Measurements from ENCODE around the gene BBX.

Gene BBX

GRCh38 chr3:107848351-107848915, 325.7 kb downstream of the BBX start:
- DNase-seq, result no peak

GRCh38 chr3:107850681-107851080, 327.9 kb downstream of the BBX start:
- no peak for DNase-seq

GRCh38 chr3:107853821-107854220, 331.1 kb downstream of the BBX start:
- DNase-seq, result no peak

- DNase-seq, result no peak
These were observed 332.0 kb downstream of the BBX start for GRCh38 chr3:107854733-107855132.

- no peak for DNase-seq
These were observed 332.9 kb downstream of the BBX start for GRCh38 chr3:107855710-107856109.

DNA sequence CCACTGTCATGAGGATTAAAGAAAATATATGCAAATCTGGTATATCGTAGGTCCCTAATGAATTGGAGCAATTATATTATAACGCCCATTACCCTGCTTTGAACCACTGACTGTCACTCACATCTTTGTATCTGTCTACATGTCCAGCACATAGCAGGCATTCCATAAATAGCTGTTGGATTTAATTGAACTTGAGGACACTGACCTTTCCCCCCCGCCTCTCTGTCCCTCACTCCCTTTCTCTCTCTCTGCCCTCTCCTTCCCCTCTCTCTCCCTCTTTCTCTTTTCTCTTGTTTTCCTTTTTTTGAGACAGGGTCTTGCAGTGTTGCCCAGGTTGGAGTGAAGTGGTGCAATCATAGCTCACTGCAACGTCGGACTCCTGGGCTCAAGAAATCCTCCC, 335.1 kb downstream of the BBX start:
- DNase-seq, result no peak

DNA sequence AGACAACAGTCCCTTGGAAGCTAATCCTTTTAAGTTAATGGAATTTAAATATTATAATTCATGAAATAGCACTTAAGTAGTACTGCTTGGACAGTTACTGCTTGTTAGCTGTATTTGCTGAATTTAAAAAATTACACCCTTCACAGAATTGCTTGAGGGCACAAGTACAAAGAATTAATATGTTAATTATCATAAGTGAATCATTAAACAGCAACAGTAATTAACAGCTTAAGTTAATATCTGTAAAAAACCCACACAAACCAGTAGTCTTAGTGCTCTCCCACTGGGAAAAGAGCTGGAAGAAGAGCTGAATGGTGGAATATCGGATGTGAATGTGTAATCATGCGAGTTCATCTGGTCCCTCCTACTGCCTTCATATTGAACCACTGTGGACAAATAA, 336.1 kb downstream of the BBX start:
- no peak for DNase-seq
